NCI-H2196 treated with DMSO at 0.1 percent for 48 hours (cell line): Measurements from ENCODE around the gene GAD2.

Source experiments
- DNase-seq: peaks from one replicate; lab custom pipeline; 2025; ENCODE audit not compliant: unreplicated experiment; lab: John Stamatoyannopoulos, UW

GAD2 gene

DNA sequence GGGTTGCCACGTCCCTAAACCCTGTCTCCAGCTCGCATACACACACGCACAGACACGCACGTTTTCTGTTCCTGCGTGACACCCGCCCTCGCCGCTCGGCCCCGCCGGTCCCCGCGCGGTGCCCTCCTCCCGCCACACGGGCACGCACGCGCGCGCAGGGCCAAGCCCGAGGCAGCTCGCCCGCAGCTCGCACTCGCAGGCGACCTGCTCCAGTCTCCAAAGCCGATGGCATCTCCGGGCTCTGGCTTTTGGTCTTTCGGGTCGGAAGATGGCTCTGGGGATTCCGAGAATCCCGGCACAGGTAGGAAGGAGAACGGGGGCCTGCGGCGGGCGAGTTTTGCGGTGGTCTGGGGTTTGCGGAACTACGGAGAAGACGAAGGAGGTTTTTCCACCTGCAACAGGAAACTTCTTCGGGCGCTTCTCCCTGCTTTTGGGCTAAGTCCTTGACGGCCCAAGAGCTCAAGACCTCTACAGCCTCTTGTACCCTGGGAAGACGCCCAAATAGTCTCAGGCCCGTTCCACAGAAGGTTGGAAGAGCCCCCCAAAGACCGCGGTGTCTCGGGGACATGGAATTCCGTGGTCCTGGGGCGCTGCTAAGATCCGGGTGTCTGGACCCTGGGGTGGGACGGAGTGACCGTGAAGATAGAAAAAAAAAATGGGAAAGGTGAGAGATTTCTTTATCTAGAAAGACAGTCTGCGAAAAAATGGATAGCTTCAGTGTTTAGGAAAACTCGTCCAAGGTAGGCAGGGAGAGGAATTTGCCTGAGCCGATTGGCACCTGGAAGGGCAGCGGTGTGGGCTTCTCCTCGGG is at the start of gene GAD2:
GAD2 (plus strand) TSS at position 190 of the 811 bp plus-strand sequence; CDS start at position 226, 36 bp downstream.
- DNase-seq = no peak

DNA sequence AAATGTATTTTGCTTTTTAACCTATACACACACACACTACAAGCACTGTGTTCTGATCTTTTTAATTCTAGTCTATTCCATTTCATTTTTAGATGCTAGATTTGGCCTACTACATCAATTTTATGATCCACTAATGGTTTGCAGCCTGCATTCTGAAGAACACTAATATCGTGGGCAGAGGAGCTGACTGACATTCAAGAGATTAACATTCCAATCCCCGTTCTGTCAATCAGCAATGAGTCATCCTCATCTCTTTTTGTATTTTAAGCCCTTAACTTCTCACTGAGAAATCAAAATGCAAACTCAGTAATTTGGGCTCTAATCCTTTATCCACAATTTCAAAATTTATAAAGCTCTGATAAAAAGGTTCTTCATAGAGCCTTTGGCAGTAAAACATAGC is 47.1 kb upstream of the GAD2 start:
- DNase-seq = no peak

DNA sequence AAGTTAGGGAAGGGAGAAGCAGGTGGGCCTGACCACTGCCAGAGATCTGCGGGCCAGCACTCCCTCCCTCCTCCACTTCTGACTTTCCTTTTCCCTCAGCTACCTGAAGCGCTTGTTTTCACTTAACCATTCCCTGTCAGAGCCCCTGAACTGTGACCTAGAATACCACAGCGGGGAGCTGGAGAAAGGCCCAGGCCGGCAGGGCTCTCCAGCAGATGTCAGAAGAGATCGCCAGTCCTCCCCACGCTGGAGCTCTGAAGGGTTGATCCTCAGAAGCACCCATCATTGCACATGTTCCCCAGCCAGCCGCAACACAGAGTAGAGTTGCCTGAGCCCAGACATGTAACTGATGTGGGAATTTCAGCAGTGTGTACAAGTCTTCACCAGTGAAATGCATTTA is 44.4 kb upstream of the GAD2 start:
- no peak for DNase-seq

DNA sequence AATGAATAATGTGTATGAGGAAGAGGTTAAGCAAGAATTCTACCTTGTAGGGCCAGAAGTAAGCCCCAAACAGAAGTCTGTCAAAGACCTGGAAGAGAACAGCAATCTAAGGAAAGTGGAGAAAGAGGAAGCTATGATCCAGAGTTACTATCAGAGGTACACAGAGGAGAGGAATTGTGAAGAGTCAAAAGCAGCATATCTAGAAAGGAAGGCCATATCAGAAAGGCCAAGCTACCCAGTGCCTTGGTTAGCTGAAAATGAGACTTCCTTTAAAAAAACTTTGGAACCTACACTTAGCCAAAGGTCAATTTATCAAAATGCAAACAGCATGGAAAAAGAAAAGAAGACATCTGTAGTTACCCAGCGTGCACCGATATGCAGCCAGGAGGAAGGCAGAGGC is 42.7 kb upstream of the GAD2 start:
- DNase-seq = no peak

DNA sequence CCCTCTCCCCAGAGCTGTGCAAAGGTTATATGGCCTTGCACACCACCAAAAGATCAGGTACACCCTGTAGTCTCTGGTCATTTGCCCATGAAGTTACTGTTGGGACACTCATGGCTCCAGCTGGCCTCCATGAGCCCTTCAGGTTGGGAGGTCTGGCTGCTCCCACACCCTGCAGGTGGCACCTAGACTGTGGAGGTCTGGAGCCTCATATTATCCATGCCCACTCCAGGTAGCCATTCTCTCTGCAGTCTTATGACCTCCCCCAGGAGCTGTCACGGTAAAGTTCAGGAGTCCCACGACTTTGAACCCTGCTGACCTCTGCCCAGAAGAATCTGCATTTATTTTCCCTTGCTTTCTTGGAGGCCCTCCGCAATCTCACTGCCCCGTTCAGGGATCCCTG is 39.2 kb upstream of the GAD2 start:
- no peak for DNase-seq

DNA sequence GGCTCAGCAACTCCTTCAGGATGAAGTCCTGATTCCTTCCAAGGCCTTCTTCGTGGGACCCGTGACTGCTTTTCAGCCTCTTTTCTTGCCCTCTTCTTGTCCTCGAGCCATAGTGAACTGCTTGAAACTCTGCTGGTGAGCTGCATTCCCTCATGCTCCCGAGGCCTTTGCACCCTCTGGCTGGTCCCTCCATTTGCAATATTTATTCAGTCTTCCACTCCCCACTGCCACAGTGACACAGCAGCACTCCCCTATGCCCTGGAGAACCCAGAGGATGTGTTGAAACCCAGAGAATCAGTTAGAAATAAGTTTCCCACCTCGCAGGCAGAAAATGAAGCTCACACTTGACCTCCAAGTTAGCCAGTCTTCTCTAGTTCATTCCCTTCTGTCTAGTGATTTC is 22.3 kb upstream of the GAD2 start:
- DNase-seq = no peak

DNA sequence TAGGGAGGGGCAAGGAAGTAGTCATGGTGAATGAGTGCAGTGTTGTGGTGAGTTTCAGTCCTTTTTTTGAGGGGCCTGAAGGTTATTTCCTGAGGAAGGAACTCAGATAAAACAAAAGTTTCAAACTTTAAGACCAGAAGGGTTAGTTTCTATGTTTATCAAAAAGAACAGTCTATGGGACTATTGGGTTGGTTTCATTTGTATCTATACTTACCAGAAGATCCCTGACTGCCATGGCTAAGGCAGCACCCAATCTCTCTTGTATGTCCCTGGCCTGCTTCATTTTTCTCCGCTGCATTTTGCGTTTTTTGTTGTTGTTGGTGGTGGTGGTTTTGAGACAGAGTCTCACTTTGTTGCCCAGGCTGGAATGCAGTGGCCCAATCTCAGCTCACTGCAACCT is 19.3 kb upstream of the GAD2 start:
- no peak for DNase-seq

DNA sequence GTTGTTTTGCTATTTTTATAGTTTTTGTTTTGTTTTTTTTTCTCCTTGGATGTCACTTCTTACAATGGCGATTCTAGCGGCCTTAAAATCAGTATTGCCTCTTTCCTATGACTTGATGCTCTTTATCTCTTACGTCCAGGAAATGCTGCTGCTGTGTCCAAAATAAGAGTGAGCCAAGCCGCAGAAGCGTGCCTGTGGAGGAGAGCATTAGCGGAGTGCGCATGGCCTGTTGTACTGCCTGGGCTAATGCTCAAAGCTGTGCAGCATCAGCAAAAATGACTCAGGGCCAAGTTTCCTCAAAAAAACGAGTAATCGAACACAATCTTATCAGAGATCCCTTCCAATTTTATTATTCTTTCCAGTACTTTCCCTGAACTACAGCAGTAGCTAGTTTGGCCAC is 18.5 kb upstream of the GAD2 start:
- DNase-seq = no peak

DNA sequence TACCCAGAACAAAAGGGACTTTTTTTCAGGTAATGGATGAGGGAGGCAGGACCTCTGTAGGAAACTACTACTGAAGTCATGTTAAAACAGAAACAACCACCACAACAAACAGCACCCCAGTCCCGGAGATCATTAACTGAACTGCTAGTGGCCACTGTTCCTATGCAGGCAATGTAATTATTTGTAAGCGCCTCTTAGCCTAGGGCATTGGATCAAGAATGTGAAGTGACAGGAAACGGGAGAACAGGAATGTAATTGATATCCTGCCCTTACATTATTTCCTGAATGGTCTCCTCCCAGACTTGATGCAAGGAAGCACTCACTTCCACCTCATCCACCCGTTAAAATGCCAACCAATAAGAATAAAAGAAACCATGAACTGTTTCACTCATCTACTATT is 16.7 kb upstream of the GAD2 start:
- no peak for DNase-seq

DNA sequence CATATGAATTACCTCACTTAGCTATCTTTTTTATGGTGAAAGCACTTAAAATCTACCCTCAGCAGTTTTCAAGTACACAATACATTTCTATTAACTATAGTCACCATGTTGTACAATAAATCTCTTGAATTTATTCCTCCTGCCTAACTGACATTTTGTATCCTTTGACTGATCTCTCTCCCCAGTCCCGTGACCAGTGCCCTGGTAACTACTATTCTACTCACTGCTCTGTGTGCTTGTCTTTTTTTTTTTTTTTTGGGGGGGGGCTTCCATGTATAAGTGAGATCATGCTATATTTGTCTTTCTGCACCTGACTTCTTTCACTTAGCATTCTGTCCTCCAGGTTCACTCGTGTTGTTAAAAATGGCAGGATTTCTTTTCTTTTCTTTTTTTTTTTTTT is 11.4 kb upstream of the GAD2 start:
- no peak for DNase-seq

DNA sequence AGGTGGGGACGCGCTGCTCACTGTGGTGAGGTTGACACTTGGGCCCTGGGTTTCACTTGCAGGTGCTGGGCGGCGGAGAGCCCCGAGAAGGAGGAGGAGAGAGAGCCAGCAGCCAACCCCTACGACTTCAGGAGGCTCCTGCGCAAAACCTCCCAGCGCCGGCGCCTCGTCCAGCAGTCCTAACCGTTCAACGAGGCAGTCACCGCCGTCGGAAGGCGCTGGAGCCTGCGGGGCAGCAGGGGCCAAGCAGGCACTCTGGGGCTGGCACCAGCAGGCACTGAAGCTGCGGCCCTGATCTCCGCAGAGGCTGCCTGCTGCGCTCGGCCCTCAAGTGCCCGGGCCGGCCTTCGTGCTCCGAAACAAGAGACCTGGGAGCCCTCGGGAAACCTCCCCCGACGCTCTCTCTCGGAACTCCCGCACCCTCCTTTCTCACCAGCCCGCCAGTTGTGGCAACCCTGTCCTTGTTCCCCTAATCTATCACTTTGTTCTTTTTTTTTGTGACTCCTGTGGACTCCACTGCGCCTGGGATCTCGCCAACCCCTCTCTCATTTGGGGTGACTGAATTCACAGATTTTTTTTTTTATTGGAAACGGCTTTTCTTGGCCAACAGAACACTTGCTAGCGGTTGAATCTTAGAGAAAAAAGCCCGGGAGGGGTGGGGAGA is 4.7 kb upstream of the GAD2 start:
- no peak for DNase-seq

DNA sequence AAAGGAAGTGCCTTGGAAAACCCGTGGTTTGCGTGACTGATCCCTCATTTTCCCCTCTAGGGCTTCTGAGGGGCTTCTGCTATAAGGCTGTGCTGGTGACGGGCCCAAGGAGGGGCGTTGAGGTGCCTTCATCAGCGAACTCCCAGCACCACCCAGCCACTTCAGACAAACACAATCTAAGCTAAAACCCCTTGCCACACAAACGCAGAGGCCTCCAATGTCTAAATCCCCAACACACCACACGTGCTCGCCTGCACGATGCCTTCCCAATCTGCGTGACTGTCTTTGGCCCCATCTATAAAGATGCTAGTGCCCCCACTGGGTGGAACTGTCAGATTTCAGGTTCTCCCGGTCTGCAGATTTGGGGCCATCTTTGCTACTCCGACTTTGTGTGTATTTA is 4.1 kb upstream of the GAD2 start:
- DNase-seq = no peak

DNA sequence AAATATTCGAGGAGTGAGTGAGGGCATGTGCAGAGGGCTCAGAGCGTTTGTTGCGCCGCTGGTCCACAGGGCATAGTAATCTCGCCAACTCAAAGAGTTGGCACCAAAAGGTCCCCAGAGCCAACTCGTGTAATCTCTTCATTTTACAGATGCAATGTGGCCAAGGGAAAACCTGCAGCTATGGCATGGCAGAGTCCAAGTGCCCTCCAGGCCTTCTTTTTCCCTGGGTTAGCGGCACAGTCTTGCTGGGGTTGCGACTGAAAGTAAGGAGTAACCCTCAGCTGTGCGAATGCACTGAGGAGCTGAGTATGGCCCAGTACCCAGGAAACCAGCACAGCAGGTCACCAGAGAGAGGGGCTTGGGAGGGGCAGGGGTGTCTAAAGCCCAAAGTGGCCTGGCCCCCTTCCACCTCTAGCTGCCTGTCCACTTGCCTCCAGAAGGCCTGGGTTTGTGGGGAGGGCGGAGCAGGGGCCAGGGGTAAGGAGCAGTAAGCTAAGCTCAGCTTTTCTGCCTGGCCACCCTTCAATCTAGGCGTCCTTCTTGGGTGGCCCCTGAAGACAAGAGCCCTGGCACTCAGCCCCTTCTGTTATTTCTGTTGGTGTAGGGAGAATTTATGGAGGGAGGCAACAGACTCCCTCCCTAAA is 3.3 kb upstream of the GAD2 start:
- no peak for DNase-seq

DNA sequence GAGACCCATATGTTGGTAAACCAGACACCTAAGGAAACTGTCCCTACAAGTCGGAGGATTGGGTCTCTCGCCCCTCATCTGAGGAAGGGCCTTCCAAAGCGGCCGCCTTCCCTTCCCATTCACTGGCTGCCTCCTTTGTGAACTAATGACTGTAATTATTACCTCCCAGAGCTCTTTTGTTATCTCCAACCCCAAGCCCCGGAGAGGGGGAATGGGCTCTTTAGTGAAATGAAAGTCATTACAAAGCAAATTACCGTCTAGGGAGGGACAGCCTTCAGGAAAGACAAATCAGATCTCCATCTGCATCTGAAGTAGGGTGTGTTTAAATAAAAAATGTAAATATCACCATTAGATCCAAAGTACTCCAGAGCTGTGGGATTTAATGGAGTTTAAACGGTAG is 2.6 kb upstream of the GAD2 start:
- no peak for DNase-seq

DNA sequence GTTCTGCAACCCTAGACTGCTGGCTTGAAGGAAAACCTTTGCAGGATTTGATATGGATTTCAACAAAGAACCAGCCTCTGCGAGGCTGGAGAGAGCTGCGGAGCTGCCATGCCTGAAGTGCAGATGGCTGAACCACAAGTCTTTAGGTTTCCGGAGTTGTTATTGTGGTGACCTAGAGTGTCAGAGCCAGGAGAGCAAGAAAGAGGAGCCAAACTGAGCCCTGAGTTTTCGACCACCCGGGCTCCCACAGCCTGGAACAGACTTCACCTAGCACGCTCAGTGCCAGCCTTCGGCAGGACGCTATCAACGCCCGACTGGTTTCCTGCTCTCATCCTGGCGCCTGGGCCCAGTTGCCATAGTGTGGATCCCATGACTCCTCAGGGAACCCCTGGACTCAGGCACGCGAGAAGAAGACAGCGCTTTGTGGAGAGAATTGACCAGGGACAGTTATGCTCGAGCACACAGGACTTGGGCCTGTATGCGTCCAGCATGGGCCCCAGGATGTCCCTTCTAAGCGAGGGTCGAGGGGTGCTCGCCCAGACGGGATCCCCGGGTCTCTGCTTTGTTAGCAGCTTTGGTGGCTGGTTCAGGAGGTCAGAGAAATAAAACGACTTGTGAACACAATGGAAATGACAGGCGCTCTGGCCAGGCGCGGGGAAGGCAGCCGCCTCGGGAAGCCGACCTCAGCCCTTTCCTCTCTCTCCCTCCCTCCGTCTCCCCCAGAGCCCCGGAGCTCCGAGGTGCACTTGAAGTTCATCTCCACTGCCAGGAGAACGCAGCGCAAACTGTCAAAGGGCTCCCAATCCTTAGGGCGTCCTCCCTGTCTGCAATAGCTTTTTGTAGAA is 1.8 kb upstream of the GAD2 start:
- DNase-seq = no peak

DNA sequence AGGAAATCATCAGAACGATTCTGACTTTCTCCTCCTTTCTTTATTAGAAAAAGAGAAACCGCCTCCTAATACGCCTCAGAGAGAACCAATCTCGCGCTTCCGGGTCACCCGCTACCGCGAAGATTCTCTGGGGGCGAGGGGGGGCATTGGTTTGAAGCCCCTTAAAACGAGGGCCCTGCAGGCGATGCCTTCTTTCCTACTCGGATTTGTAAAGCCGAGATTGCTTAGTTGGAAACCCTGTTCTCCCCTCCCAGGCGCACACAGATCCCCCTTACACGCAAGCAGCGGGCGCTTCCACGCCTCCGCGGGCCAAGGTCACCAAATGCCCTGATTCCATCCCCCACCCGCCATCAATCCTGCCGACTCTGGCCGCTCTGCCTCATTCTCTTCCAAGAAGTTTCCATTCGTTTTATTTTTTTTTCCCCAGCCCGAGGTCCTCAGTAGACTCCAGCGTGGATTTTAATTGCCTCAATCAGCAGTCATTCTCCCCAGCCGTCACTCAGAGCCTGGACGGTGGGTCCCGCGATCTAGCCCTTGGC is 1.1 kb upstream of the GAD2 start:
- DNase-seq = no peak

DNA sequence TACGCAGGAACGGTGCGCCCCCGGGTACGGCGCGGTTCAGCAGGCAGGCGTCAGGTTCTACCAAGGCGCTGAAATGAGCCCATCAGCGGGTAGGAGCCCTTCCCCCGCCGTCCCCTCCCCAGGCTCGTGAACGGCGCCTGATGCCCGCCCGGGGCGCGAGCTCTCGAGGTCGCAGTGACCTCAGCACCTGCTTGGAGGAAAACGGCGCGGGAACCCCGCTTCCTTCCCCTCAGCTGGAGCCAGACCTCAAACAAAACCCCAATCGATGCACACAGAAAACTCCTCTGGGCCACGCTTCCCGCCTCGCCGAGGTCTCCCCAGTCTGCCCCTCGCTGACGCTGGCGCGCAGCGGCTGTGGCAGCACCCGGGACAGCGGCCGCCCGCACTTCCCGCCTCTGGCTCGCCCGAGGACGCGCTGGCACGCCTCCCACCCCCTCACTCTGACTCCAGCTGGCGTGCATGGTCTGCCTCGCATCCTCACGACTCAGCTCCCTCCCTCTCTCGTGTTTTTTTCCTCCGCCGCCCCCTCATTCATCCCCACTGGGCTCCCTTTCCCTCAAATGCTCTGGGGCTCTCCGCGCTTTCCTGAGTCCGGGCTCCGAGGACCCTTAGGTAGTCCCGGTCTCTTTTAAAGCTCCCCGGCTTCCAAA is 514 bp upstream of the GAD2 start:
- peak; percentile 41 for DNase-seq

DNA sequence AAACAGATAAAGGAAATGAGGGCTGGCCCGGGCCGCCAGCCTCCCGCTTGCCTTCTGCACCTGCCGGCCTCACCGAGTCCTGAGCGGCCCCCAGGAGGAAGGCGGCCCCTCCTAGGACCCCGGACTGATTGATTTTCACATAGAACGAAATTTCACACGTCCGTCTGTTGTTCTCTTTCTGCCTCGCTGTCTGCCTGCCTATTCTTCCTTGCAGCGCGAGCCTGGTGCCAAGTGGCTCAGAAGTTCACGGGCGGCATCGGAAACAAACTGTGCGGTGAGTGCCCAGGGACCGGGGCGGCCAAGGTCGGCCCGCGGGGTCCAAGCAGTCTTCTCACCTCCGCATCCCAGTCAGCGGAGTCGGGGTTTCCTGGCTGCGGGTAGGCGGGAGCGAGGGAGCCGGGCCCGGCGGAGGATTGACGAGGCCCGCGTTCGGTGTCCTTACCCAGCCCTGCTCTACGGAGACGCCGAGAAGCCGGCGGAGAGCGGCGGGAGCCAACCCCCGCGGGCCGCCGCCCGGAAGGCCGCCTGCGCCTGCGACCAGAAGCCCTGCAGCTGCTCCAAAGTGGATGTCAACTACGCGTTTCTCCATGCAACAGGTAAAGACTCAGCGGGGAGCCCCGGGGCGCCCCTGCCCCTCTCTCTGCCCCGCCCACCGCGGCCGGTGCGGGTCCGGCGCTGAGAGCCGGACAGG is 967 bp downstream of the GAD2 start:
- no peak for DNase-seq

DNA sequence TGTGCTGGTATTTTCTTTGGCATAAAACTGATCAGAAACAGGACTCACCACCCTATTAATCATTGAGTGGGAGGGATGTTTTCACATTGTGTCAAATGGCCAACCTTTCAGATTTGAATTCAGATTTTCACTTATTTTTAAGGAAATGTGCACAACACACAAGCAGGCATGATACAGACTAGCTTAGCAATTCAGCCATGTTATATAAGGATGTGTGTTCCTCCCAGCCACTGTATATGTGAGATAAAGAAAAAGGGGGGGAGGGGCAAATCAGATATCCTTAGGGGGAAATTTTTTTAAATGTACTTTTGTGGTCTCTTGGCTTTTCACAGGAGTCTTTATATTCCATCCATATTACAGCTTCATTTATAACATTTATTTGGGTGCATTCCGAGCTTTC is 3.1 kb downstream of the GAD2 start:
- DNase-seq = no peak

DNA sequence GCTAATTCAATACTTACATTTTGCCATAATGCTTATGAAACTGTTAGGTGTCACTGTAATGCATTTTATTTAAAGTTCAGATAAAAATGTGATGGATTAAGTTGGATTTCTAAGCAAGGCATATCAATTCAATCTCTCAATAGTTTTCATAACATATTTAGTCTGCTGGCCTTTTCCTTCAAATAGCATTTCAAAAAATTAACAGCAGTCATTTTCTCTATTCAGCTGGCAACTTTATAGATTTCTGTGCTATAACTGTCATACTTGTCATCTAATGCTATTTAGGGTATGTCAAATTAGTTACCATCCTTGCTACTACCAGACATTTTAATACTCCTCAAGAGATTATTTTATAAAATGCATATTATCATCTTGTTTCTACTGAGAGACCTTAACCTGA is 4.3 kb downstream of the GAD2 start:
- DNase-seq = no peak
